Measurements from ENCODE around the gene SERGEF. TPM values are rescaled to one million over a fixed set of nuclear protein-coding genes. Genes with fewer than 3 reads are reported as not detected.

SERGEF gene
- total RNA-seq, 1 donor from 2014 or later: 17.6 TPM

DNA sequence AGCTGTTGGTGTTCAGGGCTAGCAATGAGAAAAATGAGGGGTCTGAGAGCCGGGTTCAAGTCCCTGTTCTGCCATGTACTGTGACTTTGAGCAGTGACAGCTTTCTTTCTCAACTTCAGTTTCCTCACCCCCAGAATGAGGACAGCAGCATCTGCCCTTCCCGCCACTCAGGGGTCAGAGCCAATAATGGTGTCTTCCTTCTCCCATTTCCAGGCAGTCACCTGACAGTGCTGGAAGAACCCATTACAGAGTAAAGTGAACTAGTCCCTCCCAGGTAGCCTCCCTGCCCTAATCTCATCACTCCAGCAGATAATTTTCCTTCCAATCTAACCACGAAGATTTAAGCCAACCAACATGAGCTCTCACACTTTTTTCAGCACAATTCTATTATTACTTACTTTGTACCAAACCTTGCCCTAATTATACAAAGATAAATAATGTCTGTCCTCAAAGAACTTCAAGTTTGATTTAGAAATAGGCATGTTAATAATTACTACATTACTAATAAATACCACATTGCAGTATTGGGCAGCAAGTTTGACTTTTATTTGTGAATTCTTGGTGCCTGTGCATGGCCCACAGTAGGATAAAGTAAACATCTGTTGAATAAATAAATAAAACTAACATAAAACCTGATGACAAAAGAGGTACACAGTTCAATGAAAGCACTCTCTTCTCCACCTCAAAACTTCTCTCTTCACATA is 61.0 kb downstream of the SERGEF start:
- no peak overlapping the region for H3K4me3 ChIP-seq (ENCODE audit: insufficient read depth, low read depth, low read length)
- TF ChIP-seq EZH2 (IDR thresholded peaks at IDR 0.05; ENCODE audit: insufficient read depth, low read length): no peak
- TF ChIP-seq, protein P1, sequence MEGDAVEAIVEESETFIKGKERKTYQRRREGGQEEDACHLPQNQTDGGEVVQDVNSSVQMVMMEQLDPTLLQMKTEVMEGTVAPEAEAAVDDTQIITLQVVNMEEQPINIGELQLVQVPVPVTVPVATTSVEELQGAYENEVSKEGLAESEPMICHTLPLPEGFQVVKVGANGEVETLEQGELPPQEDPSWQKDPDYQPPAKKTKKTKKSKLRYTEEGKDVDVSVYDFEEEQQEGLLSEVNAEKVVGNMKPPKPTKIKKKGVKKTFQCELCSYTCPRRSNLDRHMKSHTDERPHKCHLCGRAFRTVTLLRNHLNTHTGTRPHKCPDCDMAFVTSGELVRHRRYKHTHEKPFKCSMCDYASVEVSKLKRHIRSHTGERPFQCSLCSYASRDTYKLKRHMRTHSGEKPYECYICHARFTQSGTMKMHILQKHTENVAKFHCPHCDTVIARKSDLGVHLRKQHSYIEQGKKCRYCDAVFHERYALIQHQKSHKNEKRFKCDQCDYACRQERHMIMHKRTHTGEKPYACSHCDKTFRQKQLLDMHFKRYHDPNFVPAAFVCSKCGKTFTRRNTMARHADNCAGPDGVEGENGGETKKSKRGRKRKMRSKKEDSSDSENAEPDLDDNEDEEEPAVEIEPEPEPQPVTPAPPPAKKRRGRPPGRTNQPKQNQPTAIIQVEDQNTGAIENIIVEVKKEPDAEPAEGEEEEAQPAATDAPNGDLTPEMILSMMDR (IDR thresholded peaks at IDR 0.05; ENCODE audit: insufficient read depth, low read depth, low read length): no peak
- H3K4me2 ChIP-seq (ENCODE audit: low read length): no peak overlapping the region
- Mint-ChIP-seq H3K9me3 (ENCODE audit: unreplicated experiment) (no peaks in the 10 kb centered on the region), H3K4me3 (ENCODE audit: unreplicated experiment) (no peak overlapping the region), H3K27me3 (ENCODE audit: low read depth, unreplicated experiment) (no peaks in the 10 kb centered on the region), H3K36me3 (ENCODE audit: low read depth, unreplicated experiment) (peaks cover 14% of the 10 kb centered on the region), H3K4me1 (ENCODE audit: low read depth, unreplicated experiment) (peaks cover 20% of the 10 kb centered on the region), H3K27ac (ENCODE audit: unreplicated experiment) (no peak overlapping the region)
- no peaks in the 10 kb centered on the region for H3K79me2 ChIP-seq (ENCODE audit: insufficient read depth, low read length)
- FAIRE-seq (no peak), DNase-seq (ENCODE audit: low read depth) (no peak)
- no peaks in the 10 kb centered on the region for H4K20me1 ChIP-seq (ENCODE audit: insufficient read depth, low read length)
- H3K4me1 ChIP-seq (ENCODE audit: insufficient read depth, low read length): no peaks in the 10 kb centered on the region
- no peak overlapping the region for H3K9ac ChIP-seq (ENCODE audit: low read length)
- no peaks in the 10 kb centered on the region for H3K9me3 ChIP-seq (ENCODE audit: insufficient read depth, low read depth, low read length)
- H3K36me3 ChIP-seq (ENCODE audit: insufficient read depth, low read length): peaks cover 2% of the 10 kb centered on the region
- no peak overlapping the region for H3K27ac ChIP-seq (ENCODE audit: low read depth, low read length)
- no peaks in the 10 kb centered on the region for H3K27me3 ChIP-seq (ENCODE audit: insufficient read depth, low read length)
- H2AFZ ChIP-seq (ENCODE audit: low read depth, low read length): no peak overlapping the region

DNA sequence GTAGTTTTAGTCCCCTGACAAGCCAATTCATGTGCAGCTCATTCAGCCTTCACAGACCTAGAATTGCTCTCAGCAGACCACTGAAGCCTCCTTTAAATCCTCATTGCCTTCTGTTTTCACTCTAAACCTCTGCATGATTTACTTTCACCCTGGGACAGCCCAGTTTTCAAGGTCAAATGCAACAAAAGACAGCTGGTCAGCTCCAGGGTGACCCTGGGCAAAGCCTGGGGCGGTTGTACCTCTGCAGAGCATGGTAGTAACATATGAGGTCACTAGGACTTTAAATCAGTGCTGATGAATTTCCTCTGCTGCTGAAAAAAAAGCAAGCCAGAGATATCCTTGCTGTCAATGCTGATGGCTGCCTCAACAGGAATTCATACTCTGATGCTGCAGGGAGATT is 62.2 kb downstream of the SERGEF start:
- Histone ChIP-seq H3K27me3 (ENCODE audit: insufficient read depth, low read length) (no peaks in the 10 kb centered on the region), H3K27ac (ENCODE audit: low read depth, low read length) (no peak overlapping the region), H3K36me3 (ENCODE audit: insufficient read depth, low read length) (peaks cover 2% of the 10 kb centered on the region), H3K4me1 (ENCODE audit: insufficient read depth, low read length) (no peaks in the 10 kb centered on the region), H3K79me2 (ENCODE audit: insufficient read depth, low read length) (no peaks in the 10 kb centered on the region), H3K9ac (ENCODE audit: low read length) (no peak overlapping the region), H3K4me3 (ENCODE audit: insufficient read depth, low read depth, low read length) (no peak overlapping the region), H4K20me1 (ENCODE audit: insufficient read depth, low read length) (no peaks in the 10 kb centered on the region), H3K4me2 (ENCODE audit: low read length) (no peak overlapping the region), H3K9me3 (ENCODE audit: insufficient read depth, low read depth, low read length) (no peaks in the 10 kb centered on the region), H2AFZ (ENCODE audit: low read depth, low read length) (no peak overlapping the region)
- no peak for FAIRE-seq
- no peak overlapping the region for H3K27ac Mint-ChIP-seq (ENCODE audit: unreplicated experiment)
- H3K9me3 Mint-ChIP-seq (ENCODE audit: unreplicated experiment): no peaks in the 10 kb centered on the region
- peaks cover 14% of the 10 kb centered on the region for H3K36me3 Mint-ChIP-seq (ENCODE audit: low read depth, unreplicated experiment)
- no peak for DNase-seq (ENCODE audit: low read depth)
- H3K27me3 Mint-ChIP-seq (ENCODE audit: low read depth, unreplicated experiment): no peaks in the 10 kb centered on the region
- TF ChIP-seq EZH2 (IDR thresholded peaks at IDR 0.05; ENCODE audit: insufficient read depth, low read length): no peak
- TF ChIP-seq, protein P1 (IDR thresholded peaks at IDR 0.05; ENCODE audit: insufficient read depth, low read depth, low read length): no peak
- peaks cover 20% of the 10 kb centered on the region for H3K4me1 Mint-ChIP-seq (ENCODE audit: low read depth, unreplicated experiment)
- H3K4me3 Mint-ChIP-seq (ENCODE audit: unreplicated experiment): no peak overlapping the region

DNA sequence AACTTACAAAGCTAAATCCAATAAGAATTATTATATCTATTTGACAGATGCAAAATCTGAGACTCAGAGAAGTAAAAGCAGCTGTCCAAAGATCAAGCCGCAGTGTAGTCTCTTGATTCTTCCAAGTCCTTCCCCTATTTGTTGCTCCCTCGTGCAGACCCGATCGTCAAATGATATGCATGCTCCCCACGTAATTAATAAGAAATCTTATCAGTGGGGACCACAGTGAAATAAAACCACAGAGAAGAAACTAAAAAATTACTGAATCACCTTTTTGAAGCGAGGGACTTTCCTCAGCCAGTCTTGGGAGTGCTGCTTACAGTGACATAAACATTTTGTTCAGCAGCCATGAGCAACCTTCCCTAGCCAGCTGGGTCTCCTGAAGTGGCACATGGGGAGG is 64.6 kb downstream of the SERGEF start:
- DNase-seq (ENCODE audit: low read depth) (no peak), FAIRE-seq (no peak)
- no peak overlapping the region for H3K27ac Mint-ChIP-seq (ENCODE audit: unreplicated experiment)
- no peak for TF ChIP-seq EZH2 (IDR thresholded peaks at IDR 0.05; ENCODE audit: insufficient read depth, low read length)
- TF ChIP-seq, protein P1 (IDR thresholded peaks at IDR 0.05; ENCODE audit: insufficient read depth, low read depth, low read length): no peak
- no peaks in the 10 kb centered on the region for H3K79me2 ChIP-seq (ENCODE audit: insufficient read depth, low read length)
- peaks cover 19% of the 10 kb centered on the region for H3K36me3 Mint-ChIP-seq (ENCODE audit: low read depth, unreplicated experiment)
- H3K4me1 ChIP-seq (ENCODE audit: insufficient read depth, low read length): no peaks in the 10 kb centered on the region
- no peaks in the 10 kb centered on the region for H4K20me1 ChIP-seq (ENCODE audit: insufficient read depth, low read length)
- H3K9me3 ChIP-seq (ENCODE audit: insufficient read depth, low read depth, low read length): no peaks in the 10 kb centered on the region
- H3K27me3 Mint-ChIP-seq (ENCODE audit: low read depth, unreplicated experiment): no peaks in the 10 kb centered on the region
- no peaks in the 10 kb centered on the region for H3K27me3 ChIP-seq (ENCODE audit: insufficient read depth, low read length)
- no peak overlapping the region for H3K4me3 Mint-ChIP-seq (ENCODE audit: unreplicated experiment)
- H3K4me2 ChIP-seq (ENCODE audit: low read length): no peak overlapping the region
- H3K9me3 Mint-ChIP-seq (ENCODE audit: unreplicated experiment): peaks cover 3% of the 10 kb centered on the region
- no peak overlapping the region for H3K27ac ChIP-seq (ENCODE audit: low read depth, low read length)
- H3K4me3 ChIP-seq (ENCODE audit: insufficient read depth, low read depth, low read length): no peak overlapping the region
- no peak overlapping the region for H3K9ac ChIP-seq (ENCODE audit: low read length)
- no peaks in the 10 kb centered on the region for H3K36me3 ChIP-seq (ENCODE audit: insufficient read depth, low read length)
- H2AFZ ChIP-seq (ENCODE audit: low read depth, low read length): no peak overlapping the region
- H3K4me1 Mint-ChIP-seq (ENCODE audit: low read depth, unreplicated experiment): peaks cover 5% of the 10 kb centered on the region

Measured in astrocyte (in vitro differentiated cells and primary cell).